ENCODE data around the gene DUSP1. TPM values are rescaled to one million over a fixed set of nuclear protein-coding genes. Genes with fewer than 3 reads are reported as not detected.

The DUSP1 gene
- total RNA-seq, 2 donors from 2014 or later, result 9.2 to 11.0 TPM

GRCh38 chr5:172731680-172732074 lies 39.3 kb downstream of the DUSP1 start:
- Mint-ChIP-seq H3K36me3 (ENCODE audit: low read depth) (no peaks in the 10 kb centered on the region), H3K27ac (no peak overlapping the region), H3K4me1 (peaks cover 12% of the 10 kb centered on the region), H3K4me3 (no peak overlapping the region), H3K9me3 (no peaks in the 10 kb centered on the region), H3K27me3 (ENCODE audit: insufficient read depth) (peaks cover 39% of the 10 kb centered on the region)
- H3K36me3 ChIP-seq (ENCODE audit: control insufficient read depth, insufficient read depth, low read length), result no peaks in the 10 kb centered on the region
- H3K27me3 ChIP-seq (ENCODE audit: control insufficient read depth, insufficient read depth, low read length, poor library complexity, severe bottlenecking), result peaks cover 18% of the 10 kb centered on the region
- H3K4me3 ChIP-seq (ENCODE audit: low read length), result no peak overlapping the region
- no peak overlapping the region for H3K9ac ChIP-seq (ENCODE audit: extremely low read depth, low read length, poor library complexity, severe bottlenecking)
- no peak for TF ChIP-seq CTCF (conservative IDR thresholded peaks at IDR 0.05)
- H3K9me3 ChIP-seq (ENCODE audit: control insufficient read depth, low read length), result no peaks in the 10 kb centered on the region
- H3K4me1 ChIP-seq (ENCODE audit: control insufficient read depth, insufficient read depth, low read length), result peaks cover 7% of the 10 kb centered on the region
- H3K27ac ChIP-seq (ENCODE audit: low read depth, low read length), result no peak overlapping the region
- DNase-seq, result no peak
- 91 to 97% methylated on average over 7 to 9 of the region's 9 CpGs for WGBS, 2 experiments (ENCODE audit: insufficient coverage in 1 of 2, insufficient read length in 1 of 2)

- DNase-seq, result peak; percentile 86
- no peak overlapping the region for H3K9ac ChIP-seq (ENCODE audit: extremely low read depth, low read length, poor library complexity, severe bottlenecking)
- Mint-ChIP-seq H3K9me3 (no peaks in the 10 kb centered on the region), H3K27ac (no peak overlapping the region), H3K27me3 (ENCODE audit: insufficient read depth) (peaks cover 44% of the 10 kb centered on the region), H3K36me3 (ENCODE audit: low read depth) (no peaks in the 10 kb centered on the region), H3K4me1 (peaks cover 12% of the 10 kb centered on the region), H3K4me3 (no peak overlapping the region)
- H3K36me3 ChIP-seq (ENCODE audit: control insufficient read depth, insufficient read depth, low read length), result no peaks in the 10 kb centered on the region
- no peak overlapping the region for H3K27ac ChIP-seq (ENCODE audit: low read depth, low read length)
- peaks cover 7% of the 10 kb centered on the region for H3K4me1 ChIP-seq (ENCODE audit: control insufficient read depth, insufficient read depth, low read length)
- H3K27me3 ChIP-seq (ENCODE audit: control insufficient read depth, insufficient read depth, low read length, poor library complexity, severe bottlenecking), result peaks cover 23% of the 10 kb centered on the region
- no peak overlapping the region for H3K4me3 ChIP-seq (ENCODE audit: low read length)
- H3K9me3 ChIP-seq (ENCODE audit: control insufficient read depth, low read length), result no peaks in the 10 kb centered on the region
- TF ChIP-seq CTCF (conservative IDR thresholded peaks at IDR 0.05), result no peak
- WGBS, 2 experiments (ENCODE audit: insufficient coverage in 1 of 2, insufficient read length in 1 of 2), result 81 to 87% methylated on average over 12 to 16 of the region's 16 CpGs
These were observed 39.9 kb downstream of the DUSP1 start for GRCh38 chr5:172730981-172731679.

GRCh38 chr5:172730222-172730621 lies 40.8 kb downstream of the DUSP1 start:
- H3K4me3 Mint-ChIP-seq, result no peak overlapping the region
- no peaks in the 10 kb centered on the region for H3K9me3 ChIP-seq (ENCODE audit: control insufficient read depth, low read length)
- H3K4me1 ChIP-seq (ENCODE audit: control insufficient read depth, insufficient read depth, low read length), result peaks cover 7% of the 10 kb centered on the region
- H3K9me3 Mint-ChIP-seq, result no peaks in the 10 kb centered on the region
- H3K27ac Mint-ChIP-seq, result no peak overlapping the region
- no peak for TF ChIP-seq CTCF (conservative IDR thresholded peaks at IDR 0.05)
- WGBS, 2 experiments (ENCODE audit: insufficient coverage in 1 of 2, insufficient read length in 1 of 2), result 93 to 94% methylated on average over 6 of the region's 6 CpGs
- no peak overlapping the region for H3K27ac ChIP-seq (ENCODE audit: low read depth, low read length)
- H3K27me3 ChIP-seq (ENCODE audit: control insufficient read depth, insufficient read depth, low read length, poor library complexity, severe bottlenecking), result peaks cover 29% of the 10 kb centered on the region
- H3K27me3 Mint-ChIP-seq (ENCODE audit: insufficient read depth), result peaks cover 47% of the 10 kb centered on the region
- H3K4me3 ChIP-seq (ENCODE audit: low read length), result no peak overlapping the region
- H3K9ac ChIP-seq (ENCODE audit: extremely low read depth, low read length, poor library complexity, severe bottlenecking), result no peak overlapping the region
- H3K36me3 ChIP-seq (ENCODE audit: control insufficient read depth, insufficient read depth, low read length), result no peaks in the 10 kb centered on the region
- DNase-seq, result no peak
- H3K4me1 Mint-ChIP-seq, result peaks cover 12% of the 10 kb centered on the region
- H3K36me3 Mint-ChIP-seq (ENCODE audit: low read depth), result no peaks in the 10 kb centered on the region
